GM12878 (cell line): ENCODE data around the gene CHD1L.

Experiments
- DPF2 ChIP-seq: fragments of 450-650 bp; IDR thresholded peaks from 2 replicates; pipeline ENCODE4 v1.6.1; 2017; ENCODE audit warnings: mild to moderate bottlenecking
- GABPA ChIP-seq: IDR thresholded peaks from 2 replicates; pipeline ENCODE4 v1.6.1; 2014; ENCODE audit warnings: antibody characterized with exemption, low read depth, mild to moderate bottlenecking, inconsistent platforms
- RFX5 ChIP-seq: IDR thresholded peaks from 2 replicates; pipeline ENCODE4 v1.6.1; 2011; ENCODE audit warnings: low read depth, low read length, improper control_type of control experiment
- TBL1XR1 ChIP-seq: IDR thresholded peaks from 2 replicates; pipeline ENCODE4 v1.6.1; 2012; ENCODE audit warnings: low read depth, low read length, improper control_type of control experiment
- ZNF217 ChIP-seq: fragments of 450-650 bp; IDR thresholded peaks from 2 replicates; pipeline ENCODE4 v1.6.1; 2017; ENCODE audit warnings: antibody characterized with exemption, mild to moderate bottlenecking
- TF ChIP-seq, protein P1 (sequence below): IDR thresholded peaks from 2 replicates; pipeline ENCODE4 v1.6.1; 2011; ENCODE audit warnings: low read depth, low read length, improper control_type of control experiment, borderline replicate concordance
- TF ChIP-seq, protein P2 (sequence below), 3 experiments: IDR thresholded peaks in 2 of 3; conservative IDR thresholded peaks in 1 of 3; 2 replicates each; pipeline ENCODE4 v1.5.1; 2011; ENCODE audit warnings: low read depth in 3 of 3, low read length in 3 of 3, mild to moderate bottlenecking in 3 of 3, control low read depth in 2 of 3, moderate library complexity in 2 of 3, inconsistent platforms in 1 of 3, mixed read lengths in 1 of 3; ENCODE audit not compliant: control insufficient read depth in 2 of 3, insufficient read depth in 1 of 3; ENCODE audit errors: extremely low read depth in 1 of 3

DNA sequence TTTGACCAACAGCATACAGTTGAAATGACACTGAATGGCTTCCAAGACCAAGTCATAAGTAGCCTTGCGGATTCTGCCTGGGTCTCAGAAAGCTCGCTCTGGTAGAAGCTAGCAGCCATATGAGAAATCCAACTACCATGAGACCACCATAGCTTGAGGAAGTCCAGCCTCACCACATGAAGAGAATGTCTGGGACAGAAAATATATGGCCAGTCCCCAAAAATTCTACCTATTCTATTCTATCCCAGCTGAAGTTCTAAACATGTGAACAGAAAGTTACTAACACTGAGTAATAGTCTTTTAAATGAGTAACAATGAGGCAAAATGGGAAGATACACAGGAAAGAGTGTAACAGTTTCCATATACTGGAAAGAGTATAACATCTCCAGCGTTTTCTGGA is 26.4 kb upstream of the CHD1L start:
- no peak for TF ChIP-seq RFX5
- TF ChIP-seq DPF2: no peak
- TF ChIP-seq TBL1XR1: no peak
- TF ChIP-seq GABPA: no peak
- TF ChIP-seq, protein P1, sequence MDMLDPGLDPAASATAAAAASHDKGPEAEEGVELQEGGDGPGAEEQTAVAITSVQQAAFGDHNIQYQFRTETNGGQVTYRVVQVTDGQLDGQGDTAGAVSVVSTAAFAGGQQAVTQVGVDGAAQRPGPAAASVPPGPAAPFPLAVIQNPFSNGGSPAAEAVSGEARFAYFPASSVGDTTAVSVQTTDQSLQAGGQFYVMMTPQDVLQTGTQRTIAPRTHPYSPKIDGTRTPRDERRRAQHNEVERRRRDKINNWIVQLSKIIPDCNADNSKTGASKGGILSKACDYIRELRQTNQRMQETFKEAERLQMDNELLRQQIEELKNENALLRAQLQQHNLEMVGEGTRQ: no peak
- TF ChIP-seq ZNF217: no peak
- TF ChIP-seq, protein P2, sequence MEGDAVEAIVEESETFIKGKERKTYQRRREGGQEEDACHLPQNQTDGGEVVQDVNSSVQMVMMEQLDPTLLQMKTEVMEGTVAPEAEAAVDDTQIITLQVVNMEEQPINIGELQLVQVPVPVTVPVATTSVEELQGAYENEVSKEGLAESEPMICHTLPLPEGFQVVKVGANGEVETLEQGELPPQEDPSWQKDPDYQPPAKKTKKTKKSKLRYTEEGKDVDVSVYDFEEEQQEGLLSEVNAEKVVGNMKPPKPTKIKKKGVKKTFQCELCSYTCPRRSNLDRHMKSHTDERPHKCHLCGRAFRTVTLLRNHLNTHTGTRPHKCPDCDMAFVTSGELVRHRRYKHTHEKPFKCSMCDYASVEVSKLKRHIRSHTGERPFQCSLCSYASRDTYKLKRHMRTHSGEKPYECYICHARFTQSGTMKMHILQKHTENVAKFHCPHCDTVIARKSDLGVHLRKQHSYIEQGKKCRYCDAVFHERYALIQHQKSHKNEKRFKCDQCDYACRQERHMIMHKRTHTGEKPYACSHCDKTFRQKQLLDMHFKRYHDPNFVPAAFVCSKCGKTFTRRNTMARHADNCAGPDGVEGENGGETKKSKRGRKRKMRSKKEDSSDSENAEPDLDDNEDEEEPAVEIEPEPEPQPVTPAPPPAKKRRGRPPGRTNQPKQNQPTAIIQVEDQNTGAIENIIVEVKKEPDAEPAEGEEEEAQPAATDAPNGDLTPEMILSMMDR (IDR thresholded peaks at IDR 0.05 in 2 of 3, conservative IDR thresholded peaks at IDR 0.05 in 1 of 3; ENCODE audit: control insufficient read depth in 2 of 3, extremely low read depth in 1 of 3, insufficient read depth in 1 of 3, low read depth in 3 of 3, low read length in 3 of 3): no peak
